Lower leg skin (tissue), 4 donors: Measurements from ENCODE around the gene CTSW. TPM values are rescaled to one million over a fixed set of nuclear protein-coding genes. Genes with fewer than 3 reads are reported as not detected.

Experiments used
- DNase-seq, 2 donors: peaks; one replicate each; pipeline ENCODE4 v3.0.0-alpha.2; 2019; ENCODE audit warnings: low spot score in 2 of 2
- H3K4me3 ChIP-seq: fragments of 200-600 bp; sonication (generic); 2 replicates; pipeline ENCODE4 v1.5.1; 2017; ENCODE audit warnings: mild to moderate bottlenecking, low read depth; ENCODE audit not compliant: poor library complexity, severe bottlenecking
- CTCF ChIP-seq, 3 donors: fragments of 450-650 bp; IDR thresholded peaks; one replicate each; pipeline ENCODE4 v1.5.1; 2016; ENCODE audit warnings: antibody characterized with exemption in 3 of 3, mild to moderate bottlenecking in 3 of 3, moderate library complexity in 2 of 3
- POLR2A ChIP-seq, 2 donors: fragments of 450-650 bp; IDR thresholded peaks; one replicate each; pipeline ENCODE4 v1.6.1; 2016 to 2017; ENCODE audit warnings: antibody characterized with exemption in 2 of 2, mild to moderate bottlenecking in 1 of 2, moderate library complexity in 1 of 2
- WGBS, 2 donors: methylation state at CpG; one replicate each; pipeline ENCODE4 v1.1.5; 2018; 5-methylcytosine and 5-hydroxymethylcytosine counted together
- intact Hi-C: fragments of 100-400 bp; cut with DNase I; formaldehyde crosslinking; loops from one replicate; pipeline ENCODE4 v1.15.0; 2023; ENCODE audit warnings: low total_unique reads
- total RNA-seq, 4 donors: library from RNA; depleted of rRNA; stranded (reverse); fragments of >200 nt; gene quantifications; one replicate each; pipeline ENCODE4 v1.1.0, GENCODE V29; 2016

CTSW gene
- total RNA-seq, 4 donors from 2014 or later: 0.29 to 0.55 (median 0.29) TPM; not detected in 1

- intact Hi-C loops: no loop called here
- peak; percentile 99 to 100 for DNase-seq
- 2% methylated on average over 25 to 46 of the region's 46 CpGs for WGBS, 2 donors
- TF ChIP-seq CTCF (IDR thresholded peaks at IDR 0.05) (no peak), POLR2A (IDR thresholded peaks at IDR 0.05) (peak in 1 of 2 donors; percentile 86)
- H3K4me3 ChIP-seq: peak overlapping the region; percentile 49
Measured at GRCh38 chr11:65859095-65859811, 20.4 kb upstream of the CTSW start.

DNA sequence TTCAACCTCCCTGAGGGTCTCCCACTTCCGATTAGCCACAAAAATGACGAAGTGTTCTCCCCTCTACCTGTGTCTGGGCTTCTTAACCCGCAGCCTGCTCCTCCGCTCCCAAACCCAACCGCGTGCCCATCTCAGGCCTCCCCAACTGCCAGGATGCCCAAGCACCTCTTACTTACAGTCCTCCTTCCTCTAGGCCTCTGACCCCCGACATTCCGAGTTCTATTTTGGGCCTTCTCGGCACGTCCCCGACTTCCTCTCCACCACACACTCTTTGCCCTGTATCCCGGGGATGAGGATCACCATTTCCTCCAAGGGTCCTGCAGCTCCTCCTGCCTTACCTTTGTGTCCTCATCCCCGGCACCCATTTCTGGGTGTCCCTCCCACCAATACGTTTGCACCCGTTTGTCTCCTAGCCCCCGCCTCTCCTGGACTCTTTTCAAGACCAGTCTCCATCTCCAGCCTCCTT lies 19.8 kb upstream of the CTSW start:
- peak in 1 of 2 donors; percentile 91 for DNase-seq
- intact Hi-C loops: no loop called here
- no peak for TF ChIP-seq CTCF (IDR thresholded peaks at IDR 0.05)
- TF ChIP-seq POLR2A (IDR thresholded peaks at IDR 0.05): no peak
- H3K4me3 ChIP-seq: peak overlapping the region; percentile 49
- 0 to 1% methylated on average over 16 of the region's 16 CpGs for WGBS, 2 donors

DNA sequence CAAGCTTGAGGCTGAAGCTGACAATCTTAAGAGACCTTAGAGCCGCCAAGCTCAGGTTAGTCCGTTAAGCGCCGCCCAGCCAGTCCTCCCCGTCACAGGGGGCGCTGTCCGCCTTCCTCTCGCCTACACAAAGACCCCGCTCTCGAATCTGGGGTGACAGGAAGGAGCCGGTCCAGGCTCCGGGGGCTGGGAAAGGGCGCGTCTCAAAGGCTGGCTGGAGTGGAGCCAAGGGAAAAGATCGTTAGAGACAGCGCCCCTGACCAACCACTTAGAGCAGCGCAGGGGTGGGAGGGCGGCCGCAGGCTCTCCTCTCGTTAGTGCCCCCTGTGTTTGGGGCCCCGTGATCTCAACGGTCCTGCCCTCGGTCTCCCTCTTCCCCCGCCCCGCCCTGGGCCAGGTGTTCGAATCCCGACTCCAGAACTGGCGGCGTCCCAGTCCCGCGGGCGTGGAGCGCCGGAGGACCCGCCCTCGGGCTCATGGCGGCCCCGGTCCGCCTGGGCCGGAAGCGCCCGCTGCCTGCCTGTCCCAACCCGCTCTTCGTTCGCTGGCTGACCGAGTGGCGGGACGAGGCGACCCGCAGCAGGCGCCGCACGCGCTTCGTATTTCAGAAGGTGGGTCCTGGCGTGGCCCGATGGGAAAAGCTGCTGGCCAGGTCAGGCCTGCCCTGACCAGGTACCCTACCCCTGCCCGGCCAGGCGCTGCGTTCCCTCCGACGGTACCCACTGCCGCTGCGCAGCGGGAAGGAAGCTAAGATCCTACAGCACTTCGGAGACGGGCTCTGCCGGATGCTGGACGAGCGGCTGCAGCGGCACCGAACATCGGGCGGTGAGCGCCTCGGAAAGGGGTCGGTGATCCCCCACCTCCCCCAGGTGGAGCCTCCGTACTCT lies 19.1 kb upstream of the CTSW start, which contains the start of gene MUS81:
MUS81 (plus strand) TSS at position 156 of the 887 bp plus-strand sequence; CDS start at position 477, 321 bp downstream.
- DNase-seq: peak; percentile 97 to 99
- intact Hi-C loops: no loop called here
- TF ChIP-seq CTCF (IDR thresholded peaks at IDR 0.05) (no peak), POLR2A (IDR thresholded peaks at IDR 0.05) (peak in 1 of 2 donors; percentile 4)
- peak within 1 kb of the TSS; percentile 49 for H3K4me3 ChIP-seq
- WGBS, 2 donors: 0 to 1% methylated on average over 42 to 44 of the region's 78 CpGs

GRCh38 chr11:65861165-65861505 lies 18.5 kb upstream of the CTSW start:
- WGBS, 2 donors: 6 to 10% methylated on average over 14 of the region's 14 CpGs
- intact Hi-C loops: no loop called here
- H3K4me3 ChIP-seq: peak overlapping the region; percentile 49
- TF ChIP-seq CTCF (IDR thresholded peaks at IDR 0.05) (no peak), POLR2A (IDR thresholded peaks at IDR 0.05) (no peak)
- DNase-seq: peak in 1 of 2 donors; percentile 24

GRCh38 chr11:65861533-65862183 lies 18.0 kb upstream of the CTSW start:
- H3K4me3 ChIP-seq: no peak overlapping the region
- intact Hi-C loops: no loop called here
- 79 to 83% methylated on average over 7 to 13 of the region's 13 CpGs for WGBS, 2 donors
- TF ChIP-seq CTCF (IDR thresholded peaks at IDR 0.05) (no peak), POLR2A (IDR thresholded peaks at IDR 0.05) (no peak)
- no peak for DNase-seq
